SK-N-MC (cell line): Measurements from ENCODE around the gene FAM162B.
"Not testable (repeated sequence)": the region's sequence is repeated elsewhere in the genome, so short reads cannot be mapped to it uniquely, and the experiment has no call there.

Experiments
- DNase-seq: peaks from one replicate; pipeline ENCODE4 v3.0.0-alpha.2; 2011; ENCODE audit warnings: low read depth, low spot score
- H3K27ac ChIP-seq: fragments of 200-600 bp; sonication (generic); 2 replicates; pipeline ENCODE4 v1.5.1; 2016; ENCODE audit warnings: mixed run types
- H3K36me3 ChIP-seq: fragments of 200-600 bp; sonication (generic); 2 replicates; pipeline ENCODE4 v1.6.1; 2017; ENCODE audit warnings: antibody characterized with exemption, low read length, mixed read lengths; ENCODE audit not compliant: insufficient read depth
- H3K4me3 ChIP-seq: fragments of 200-600 bp; sonication (generic); 2 replicates; pipeline ENCODE4 v1.5.1; 2016
- H3K9ac ChIP-seq: fragments of 200-600 bp; sonication (generic); 2 replicates; pipeline ENCODE4 v1.8.0; 2017; ENCODE audit warnings: mixed run types, mixed read lengths; ENCODE audit not compliant: insufficient read length
- H3K9me3 ChIP-seq: fragments of 200-600 bp; sonication (generic); 2 replicates; pipeline ENCODE4 v1.6.1; 2017; ENCODE audit warnings: low read depth, mild to moderate bottlenecking, antibody characterized with exemption, low read length, moderate library complexity, mixed read lengths
- EZH2 ChIP-seq: fragments of 200-600 bp; sonication (generic); IDR thresholded peaks from one replicate; pipeline ENCODE4 v1.6.1; 2017; ENCODE audit warnings: antibody characterized with exemption
- FOXP2 ChIP-seq: optimal IDR thresholded peaks from 2 replicates; pipeline ENCODE3; 2011; ENCODE audit warnings: mild to moderate bottlenecking, moderate library complexity; ENCODE audit not compliant: insufficient read depth; ENCODE audit errors: extremely low read length, control extremely low read depth
- POLR2AphosphoS5 ChIP-seq: IDR thresholded peaks from 2 replicates; pipeline ENCODE4 v1.6.1; 2012; ENCODE audit warnings: mild to moderate bottlenecking, low read depth, low read length, borderline replicate concordance

Gene FAM162B

GRCh38 chr6:116745176-116745575, 20.3 kb downstream of the FAM162B start:
- Histone ChIP-seq H3K36me3 (no peaks in the 10 kb centered on the region), H3K9ac (no peak overlapping the region), H3K9me3 (0 out of 2 replicates have a peak, but pooled peaks cover 4% of the 10 kb centered on the region), H3K4me3 (no peak overlapping the region), H3K27ac (no peak overlapping the region)
- DNase-seq: no peak
- TF ChIP-seq FOXP2: no peak
- no peak for TF ChIP-seq POLR2AphosphoS5

- Histone ChIP-seq H3K36me3 (peaks cover 11% of the 10 kb centered on the region; the same call in 1 of the 2 replicates), H3K27ac (no peak overlapping the region; the same call in 1 of the 2 replicates), H3K9me3 (0 out of 2 replicates have a peak, but pooled peaks cover 4% of the 10 kb centered on the region), H3K9ac (no peak overlapping the region), H3K4me3 (no peak overlapping the region)
- TF ChIP-seq EZH2 (no peak), FOXP2 (no peak)
- no peak for DNase-seq
Observed at GRCh38 chr6:116741571-116741970, 23.9 kb downstream of the FAM162B start.

GRCh38 chr6:116740486-116740885, 25.0 kb downstream of the FAM162B start:
- H3K36me3 ChIP-seq: peaks cover 17% of the 10 kb centered on the region; the same call in 1 of the 2 replicates
- not testable (repeated sequence) for H3K4me3 ChIP-seq, DNase-seq, H3K9ac ChIP-seq, H3K27ac ChIP-seq, H3K9me3 ChIP-seq

GRCh38 chr6:116737004-116737403, 28.5 kb downstream of the FAM162B start:
- H3K9ac ChIP-seq: no peak overlapping the region
- no peak overlapping the region for H3K4me3 ChIP-seq
- TF ChIP-seq FOXP2 (no peak), POLR2AphosphoS5 (no peak), EZH2 (no peak)
- H3K27ac ChIP-seq: no peak overlapping the region
- no peak for DNase-seq
- H3K36me3 ChIP-seq: peaks cover 34% of the 10 kb centered on the region
- no peaks in the 10 kb centered on the region; the same call in 1 of the 2 replicates for H3K9me3 ChIP-seq

- Histone ChIP-seq H3K9ac (no peak overlapping the region), H3K4me3 (no peak overlapping the region), H3K27ac (no peak overlapping the region), H3K9me3 (no peaks in the 10 kb centered on the region; the same call in 1 of the 2 replicates), H3K36me3 (peaks cover 66% of the 10 kb centered on the region)
- DNase-seq: no peak
- TF ChIP-seq EZH2 (no peak), FOXP2 (no peak), POLR2AphosphoS5 (no peak)
Observed at GRCh38 chr6:116730513-116730912, 35.0 kb downstream of the FAM162B start.

- Histone ChIP-seq H3K9ac (no peak overlapping the region), H3K36me3 (peaks cover 78% of the 10 kb centered on the region), H3K27ac (no peak overlapping the region), H3K4me3 (no peak overlapping the region), H3K9me3 (no peaks in the 10 kb centered on the region)
- DNase-seq: no peak
- TF ChIP-seq EZH2: no peak
- no peak for TF ChIP-seq POLR2AphosphoS5
- no peak for TF ChIP-seq FOXP2
Observed at GRCh38 chr6:116726947-116727346, 38.6 kb downstream of the FAM162B start.

GRCh38 chr6:116714761-116715160, 50.8 kb downstream of the FAM162B start:
- no peak overlapping the region for H3K9ac ChIP-seq
- peaks cover 79% of the 10 kb centered on the region for H3K36me3 ChIP-seq
- peaks cover 3% of the 10 kb centered on the region for H3K9me3 ChIP-seq
- no peak for TF ChIP-seq POLR2AphosphoS5
- TF ChIP-seq FOXP2: no peak
- TF ChIP-seq EZH2: no peak
- no peak overlapping the region for H3K27ac ChIP-seq
- DNase-seq: no peak
- H3K4me3 ChIP-seq: no peak overlapping the region

- no peak for TF ChIP-seq POLR2AphosphoS5
- no peak for TF ChIP-seq EZH2
- TF ChIP-seq FOXP2: no peak
- no peak overlapping the region for H3K9ac ChIP-seq
- H3K36me3 ChIP-seq: peaks cover 77% of the 10 kb centered on the region
- no peak overlapping the region for H3K4me3 ChIP-seq
- H3K9me3 ChIP-seq: peaks cover 3% of the 10 kb centered on the region
- DNase-seq: no peak
- no peak overlapping the region for H3K27ac ChIP-seq
Observed at GRCh38 chr6:116714296-116714695, 51.2 kb downstream of the FAM162B start.

- Histone ChIP-seq H3K9ac (no peak overlapping the region), H3K9me3 (no peaks in the 10 kb centered on the region), H3K4me3 (no peak overlapping the region), H3K36me3 (peaks cover 68% of the 10 kb centered on the region), H3K27ac (no peak overlapping the region)
- TF ChIP-seq FOXP2: no peak
- TF ChIP-seq POLR2AphosphoS5: no peak
- no peak for TF ChIP-seq EZH2
- no peak for DNase-seq
Observed at GRCh38 chr6:116705917-116706316, 59.6 kb downstream of the FAM162B start.

- H3K9ac ChIP-seq, H3K27ac ChIP-seq: not testable (repeated sequence)
- peaks cover 75% of the 10 kb centered on the region for H3K36me3 ChIP-seq
Observed at GRCh38 chr6:116703888-116704287, 61.6 kb downstream of the FAM162B start.

More at GRCh38 chr6:116703888-116704287, 61.6 kb downstream of the FAM162B start:
- not testable (repeated sequence) for H3K9me3 ChIP-seq, DNase-seq, H3K4me3 ChIP-seq
